H9 (cell line): ENCODE data around the gene CHST15. TPM values are rescaled to one million over a fixed set of nuclear protein-coding genes. Genes with fewer than 3 reads are reported as not detected.

Experiments used
- DNase-seq: peaks from one replicate; pipeline ENCODE4 v3.0.0-alpha.2; 2017
- H2AFZ ChIP-seq: one replicate; pipeline ENCODE4 v1.6.1; 2013; ENCODE audit warnings: mild to moderate bottlenecking, low read length, control low read depth, moderate library complexity
- H2AK5ac ChIP-seq: 2 replicates; pipeline ENCODE4 v1.6.1; 2013; ENCODE audit warnings: low read length, control low read depth, mixed read lengths; ENCODE audit not compliant: insufficient read length
- H2BK120ac ChIP-seq: one replicate; pipeline ENCODE4 v1.6.1; 2013; ENCODE audit warnings: low read depth, mild to moderate bottlenecking, low read length, control low read depth, inconsistent platforms; ENCODE audit not compliant: poor library complexity, severe bottlenecking
- H2BK12ac ChIP-seq: 2 replicates; pipeline ENCODE4 v1.6.1; 2013; ENCODE audit warnings: low read length, control low read depth, mixed read lengths, low read depth; ENCODE audit not compliant: insufficient read length
- H2BK15ac ChIP-seq: 2 replicates; pipeline ENCODE4 v1.6.1; 2013; ENCODE audit warnings: low read depth, low read length, control low read depth
- H2BK20ac ChIP-seq: one replicate; pipeline ENCODE4 v1.6.1; 2013; ENCODE audit warnings: low read depth, mild to moderate bottlenecking, low read length, control low read depth, inconsistent platforms; ENCODE audit not compliant: poor library complexity, severe bottlenecking
- H2BK5ac ChIP-seq: 2 replicates; pipeline ENCODE4 v1.6.1; 2013; ENCODE audit warnings: low read length, control low read depth, mixed read lengths; ENCODE audit not compliant: insufficient read length
- H3K14ac ChIP-seq: 2 replicates; pipeline ENCODE4 v1.6.1; 2013; ENCODE audit warnings: low read length, control low read depth; ENCODE audit not compliant: insufficient read depth
- H3K18ac ChIP-seq: 2 replicates; pipeline ENCODE4 v1.6.1; 2013; ENCODE audit warnings: low read depth, mild to moderate bottlenecking, mixed read lengths, low read length, control low read depth; ENCODE audit not compliant: insufficient read length
- H3K23ac ChIP-seq: 2 replicates; pipeline ENCODE4 v1.6.1; 2013; ENCODE audit warnings: low read length, control low read depth, mixed read lengths, low read depth; ENCODE audit not compliant: insufficient read length
- H3K23me2 ChIP-seq: 2 replicates; pipeline ENCODE4 v1.6.1; 2013; ENCODE audit warnings: low read depth, mild to moderate bottlenecking, mixed read lengths, low read length, control low read depth; ENCODE audit not compliant: insufficient read length, poor library complexity, severe bottlenecking
- H3K27ac ChIP-seq: 2 replicates; pipeline ENCODE4 v1.5.1; 2013; ENCODE audit warnings: low read length, control low read depth, mixed read lengths, low read depth; ENCODE audit not compliant: insufficient read length
- H3K27me3 ChIP-seq: 2 replicates; pipeline ENCODE4 v1.6.1; 2013; ENCODE audit warnings: low read length, control low read depth, inconsistent platforms; ENCODE audit not compliant: insufficient read depth
- H3K4ac ChIP-seq: 2 replicates; pipeline ENCODE4 v1.6.1; 2013; ENCODE audit warnings: low read depth, mild to moderate bottlenecking, control low read depth, inconsistent platforms, low read length, moderate library complexity
- H3K4me1 ChIP-seq: 2 replicates; pipeline ENCODE4 v1.6.1; 2013; ENCODE audit warnings: low read length, control low read depth, inconsistent platforms; ENCODE audit not compliant: insufficient read depth
- H3K4me2 ChIP-seq: 2 replicates; pipeline ENCODE4 v1.6.1; 2013; ENCODE audit warnings: low read length, control low read depth, mixed read lengths; ENCODE audit not compliant: insufficient read length, insufficient read depth
- H3K56ac ChIP-seq: 2 replicates; pipeline ENCODE4 v1.6.1; 2013; ENCODE audit warnings: low read depth, mild to moderate bottlenecking, mixed read lengths, low read length, control low read depth; ENCODE audit not compliant: insufficient read length
- H3K79me1 ChIP-seq: 2 replicates; pipeline ENCODE4 v1.6.1; 2013; ENCODE audit warnings: low read depth, mild to moderate bottlenecking, moderate library complexity, low read length, control low read depth, inconsistent platforms; ENCODE audit not compliant: insufficient read depth, poor library complexity, severe bottlenecking
- H3K79me2 ChIP-seq: 2 replicates; pipeline ENCODE4 v1.6.1; 2013; ENCODE audit warnings: low read length, control low read depth, inconsistent platforms; ENCODE audit not compliant: insufficient read depth
- H3K9ac ChIP-seq: 2 replicates; pipeline ENCODE4 v1.6.1; 2013; ENCODE audit warnings: low read length, control low read depth, mixed read lengths; ENCODE audit not compliant: insufficient read length; ENCODE audit errors: extremely low read depth
- H3K9me3 ChIP-seq: one replicate; pipeline ENCODE4 v1.6.1; 2013; ENCODE audit warnings: low read depth, low read length, inconsistent platforms; ENCODE audit not compliant: control insufficient read depth
- H3T11ph ChIP-seq: one replicate; pipeline ENCODE4 v1.6.1; 2013; ENCODE audit warnings: mild to moderate bottlenecking, low read length, control low read depth, inconsistent platforms
- H4K20me1 ChIP-seq: one replicate; pipeline ENCODE4 v1.6.1; 2013; ENCODE audit not compliant: control insufficient read depth, insufficient read length, insufficient read depth
- H4K5ac ChIP-seq: 2 replicates; pipeline ENCODE4 v1.6.1; 2013; ENCODE audit warnings: low read depth, mild to moderate bottlenecking, mixed read lengths, low read length, control low read depth; ENCODE audit not compliant: insufficient read length
- H4K8ac ChIP-seq: replicated peaks from 2 replicates; pipeline ENCODE4 v1.6.1; 2013; ENCODE audit warnings: low read length, control low read depth, mixed read lengths, low read depth; ENCODE audit not compliant: insufficient read length
- H4K91ac ChIP-seq: 2 replicates; pipeline ENCODE4 v1.6.1; 2013; ENCODE audit warnings: low read depth, mild to moderate bottlenecking, moderate library complexity, mixed read lengths, low read length, control low read depth; ENCODE audit not compliant: insufficient read length
- H3K27ac Mint-ChIP-seq, 3 experiments: 2 replicates in 2 of 3; 3 replicates in 1 of 3; pipeline ENCODE4 v1.8.0; 2020 to 2021; ENCODE audit warnings: mixed read lengths in 3 of 3, mild to moderate bottlenecking in 1 of 3, moderate library complexity in 1 of 3
- H3K27me3 Mint-ChIP-seq: 2 replicates; pipeline ENCODE4 v1.8.0; 2021; ENCODE audit warnings: low read depth, mild to moderate bottlenecking, moderate library complexity, mixed read lengths
- H3K36me3 Mint-ChIP-seq, 3 experiments: 2 replicates in 2 of 3; 3 replicates in 1 of 3; pipeline ENCODE4 v1.8.0; 2020 to 2021; ENCODE audit warnings: low read depth in 3 of 3, mixed read lengths in 3 of 3; ENCODE audit not compliant: insufficient read depth in 1 of 3
- H3K4me1 Mint-ChIP-seq, 2 experiments: 2 replicates each; pipeline ENCODE4 v1.8.0; 2020; ENCODE audit warnings: mixed read lengths in 2 of 2
- H3K4me3 Mint-ChIP-seq, 2 experiments: 2 replicates in 1 of 2; 3 replicates in 1 of 2; pipeline ENCODE4 v1.8.0; 2020 to 2021; ENCODE audit warnings: mild to moderate bottlenecking in 2 of 2, mixed read lengths in 2 of 2, moderate library complexity in 1 of 2
- H3K9me3 Mint-ChIP-seq, 2 experiments: 2 replicates in 1 of 2; 3 replicates in 1 of 2; pipeline ENCODE4 v1.8.0; 2020; ENCODE audit warnings: mild to moderate bottlenecking in 2 of 2, mixed read lengths in 2 of 2, moderate library complexity in 1 of 2
- CTCF ChIP-seq: fragments of 200-600 bp; sonication (generic); conservative IDR thresholded peaks from 3 replicates; pipeline ENCODE4 v1.8.0; 2021; ENCODE audit warnings: antibody characterized with exemption, mild to moderate bottlenecking
- WGBS: extraction: QIAGEN DNeasy Blood & Tissue Kit; methylation state at CpG from one replicate; pipeline ENCODE4 v1.1.7; 2013; ENCODE audit warnings: missing lambda C conversion rate, low lambda C conversion rate, mixed read lengths; ENCODE audit not compliant: insufficient read length; ENCODE audit errors: extremely low coverage; 5-methylcytosine and 5-hydroxymethylcytosine counted together
- total RNA-seq: library from RNA; stranded (reverse); gene quantifications from 2 replicates; pipeline ENCODE4 v1.2.1, GENCODE V29; 2021

The CHST15 gene
- total RNA-seq, 1 experiment from 2014 or later = 8.7 TPM

- no peak overlapping the region for H3K4me3 Mint-ChIP-seq
- no peak overlapping the region for H3T11ph ChIP-seq
- no peak overlapping the region for H2AFZ ChIP-seq
- H3K4me2 ChIP-seq = no peak overlapping the region
- H4K20me1 ChIP-seq = no peaks in the 10 kb centered on the region
- H3K4me1 ChIP-seq = no peaks in the 10 kb centered on the region
- DNase-seq = no peak
- no peak overlapping the region for H2BK20ac ChIP-seq
- no peak overlapping the region for H3K9ac ChIP-seq
- peaks cover 18% of the 10 kb centered on the region for H3K27me3 Mint-ChIP-seq
- no peak overlapping the region for H2BK5ac ChIP-seq
- H3K14ac ChIP-seq = no peak overlapping the region
- H3K36me3 Mint-ChIP-seq = no peaks in the 10 kb centered on the region
- H4K5ac ChIP-seq = no peak overlapping the region
- no peak overlapping the region for H3K27ac ChIP-seq
- no peak overlapping the region for H3K23ac ChIP-seq
- no peak overlapping the region for H4K91ac ChIP-seq
- H3K9me3 Mint-ChIP-seq = no peaks in the 10 kb centered on the region
- no peak overlapping the region for H2BK15ac ChIP-seq
- no peaks in the 10 kb centered on the region for H3K27me3 ChIP-seq
- no peak overlapping the region for H2AK5ac ChIP-seq
- no peak overlapping the region for H3K56ac ChIP-seq
- no peak overlapping the region for H3K27ac Mint-ChIP-seq
- H3K79me2 ChIP-seq = no peaks in the 10 kb centered on the region
- TF ChIP-seq CTCF = no peak
- H4K8ac ChIP-seq = no peak overlapping the region
- H3K23me2 ChIP-seq = no peaks in the 10 kb centered on the region
- H3K4ac ChIP-seq = no peak overlapping the region
- WGBS = no CpG with 5 or more reads among the region's 16 CpGs
- H2BK120ac ChIP-seq = no peak overlapping the region
- no peak overlapping the region for H3K18ac ChIP-seq
- no peaks in the 10 kb centered on the region for H3K4me1 Mint-ChIP-seq
- no peaks in the 10 kb centered on the region for H3K79me1 ChIP-seq
- H3K9me3 ChIP-seq = no peaks in the 10 kb centered on the region
- H2BK12ac ChIP-seq = no peak overlapping the region
These were observed 19.6 kb upstream of the CHST15 start for GRCh38 chr10:124112891-124113580.
